OCI-LY7 (cell line): ENCODE results near the gene GPR146. TPM values are rescaled to one million over a fixed set of nuclear protein-coding genes. Genes with fewer than 3 reads are reported as not detected.

ENCODE experiments used
- BruUV-seq: library from RNA; stranded (reverse); fragments of 400-500 nt; replicated peaks from 2 replicates; lab custom pipeline; 2021; lab: Mats Ljungman, UMichigan
- CTCF ChIA-PET: fragments of 300-600 bp; sonication (Branson Sonifier 250); formaldehyde crosslinking; loops from one replicate; lab custom pipeline; 2022; ENCODE audit warnings: antibody characterized with exemption; ENCODE audit not compliant: unreplicated experiment; lab: Charles Lee
- POLR2A ChIA-PET: fragments of 300-600 bp; sonication (Branson Sonifier 250); formaldehyde crosslinking; loops from one replicate; lab custom pipeline; 2022; ENCODE audit warnings: antibody characterized with exemption; lab: Charles Lee
- DNase-seq: peaks from one replicate; pipeline ENCODE4 v3.0.0-alpha.2; 2015; ENCODE audit warnings: low spot score
- H2AFZ ChIP-seq: fragments of 200-600 bp; sonication (generic), shearing (Covaris generic); 2 replicates; pipeline ENCODE4 v1.6.1; 2014; ENCODE audit warnings: mild to moderate bottlenecking, antibody characterized with exemption, low read length, moderate library complexity
- H3K27ac ChIP-seq: fragments of 200-600 bp; sonication (generic); 2 replicates; pipeline ENCODE4 v1.5.1; 2014; ENCODE audit warnings: mixed run types, low read depth, mild to moderate bottlenecking, moderate library complexity, low read length, inconsistent platforms; ENCODE audit not compliant: poor library complexity, severe bottlenecking
- H3K36me3 ChIP-seq: fragments of 200-600 bp; sonication (generic); 2 replicates; pipeline ENCODE4 v1.6.1; 2014; ENCODE audit warnings: mild to moderate bottlenecking, antibody characterized with exemption, low read length, moderate library complexity, mixed read lengths; ENCODE audit not compliant: insufficient read depth
- H3K4me1 ChIP-seq: fragments of 200-600 bp; sonication (generic); 2 replicates; pipeline ENCODE4 v1.5.1; 2014; ENCODE audit warnings: mild to moderate bottlenecking, low read length; ENCODE audit not compliant: insufficient read depth, poor library complexity, severe bottlenecking
- H3K4me2 ChIP-seq: fragments of 200-600 bp; sonication (generic); 2 replicates; pipeline ENCODE4 v1.6.1; 2014; ENCODE audit warnings: mild to moderate bottlenecking, low read length
- H3K4me3 ChIP-seq: fragments of 200-600 bp; sonication (generic); 2 replicates; pipeline ENCODE4 v1.5.1; 2014; ENCODE audit warnings: mild to moderate bottlenecking, low read depth, low read length; ENCODE audit not compliant: poor library complexity, severe bottlenecking
- H3K79me2 ChIP-seq: fragments of 200-600 bp; sonication (generic); 2 replicates; pipeline ENCODE4 v1.6.1; 2016; ENCODE audit warnings: low read depth, mild to moderate bottlenecking, low read length, moderate library complexity, mixed read lengths; ENCODE audit not compliant: insufficient read depth
- H3K9me2 ChIP-seq: fragments of 200-600 bp; sonication (generic); 2 replicates; pipeline ENCODE4 v1.6.1; 2016; ENCODE audit warnings: mild to moderate bottlenecking, low read length, mixed read lengths; ENCODE audit not compliant: insufficient read depth
- H3K9me3 ChIP-seq: fragments of 200-600 bp; sonication (generic); 2 replicates; pipeline ENCODE4 v1.6.1; 2014; ENCODE audit warnings: mild to moderate bottlenecking, mixed run types, low read length, mixed read lengths
- H4K20me1 ChIP-seq: fragments of 200-600 bp; sonication (generic); 2 replicates; pipeline ENCODE4 v1.6.1; 2014; ENCODE audit warnings: mild to moderate bottlenecking, antibody characterized with exemption, low read length, moderate library complexity, mixed read lengths; ENCODE audit not compliant: insufficient read depth
- EZH2phosphoT487 ChIP-seq: fragments of 200-600 bp; sonication (generic); IDR thresholded peaks from 2 replicates; pipeline ENCODE4 v1.6.1; 2018; ENCODE audit warnings: low read depth, borderline replicate concordance, mild to moderate bottlenecking, mixed run types, antibody characterized with exemption, low read length, moderate library complexity, mixed read lengths
- intact Hi-C: fragments of 100-400 bp; cut with micrococcal nuclease; formaldehyde crosslinking; loops from one replicate; pipeline ENCODE4 v1.10.0; 2022; ENCODE audit not compliant: unreplicated experiment
- total RNA-seq, 2 experiments: library from RNA; depleted of rRNA in 1 of 2; stranded (reverse); fragments of >200 nt in 1 of 2; shearing (Covaris generic) in 1 of 2; gene quantifications; 2 replicates each; pipeline ENCODE4 v1.2.3, GENCODE V29; 2014 to 2022
- TF ChIP-seq, protein P1 (sequence below): fragments of 200-600 bp; sonication (generic); conservative IDR thresholded peaks from 2 replicates; pipeline ENCODE4 v1.5.1; 2014; ENCODE audit warnings: mild to moderate bottlenecking, antibody characterized with exemption, low read length, moderate library complexity, mixed read lengths

The GPR146 gene
- total RNA-seq, 2 experiments from 2014 or later = 0.95 to 3.3 TPM

DNA sequence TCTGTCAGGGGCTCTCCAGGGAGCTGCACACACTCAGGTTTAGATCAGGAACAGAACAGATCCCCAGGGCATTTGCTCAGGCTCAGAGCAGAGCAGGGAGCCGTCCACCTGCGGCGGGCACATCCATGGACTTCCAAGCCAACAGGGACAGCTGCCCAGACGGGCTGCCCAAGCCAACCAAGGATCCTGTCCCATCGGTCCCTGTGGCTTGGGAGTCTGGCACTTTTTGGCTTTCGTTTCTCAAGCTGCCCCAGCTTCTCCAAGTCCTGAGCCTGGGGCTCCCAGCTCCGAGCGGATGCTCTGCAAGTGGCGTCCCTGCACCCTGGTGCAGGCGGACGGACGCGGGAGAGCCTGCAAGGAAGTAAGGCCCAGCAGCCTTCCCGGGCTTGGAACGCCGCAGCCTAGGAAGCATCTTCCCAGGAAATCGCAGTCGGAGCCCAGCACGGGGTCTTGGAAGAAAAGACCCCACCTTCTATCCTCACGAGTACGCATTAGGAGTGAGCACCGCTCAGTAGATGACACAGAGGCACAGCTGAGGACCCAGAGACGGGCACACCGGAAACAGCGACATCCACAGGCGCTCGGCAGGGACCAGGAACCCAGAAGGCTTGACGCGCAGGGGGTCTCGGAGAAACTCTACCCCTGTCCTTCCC, 6.0 kb downstream of the GPR146 start:
- Histone ChIP-seq H3K4me3 (no peak overlapping the region), H3K9me2 (no peaks in the 10 kb centered on the region), H3K36me3 (no peaks in the 10 kb centered on the region), H3K4me2 (no peak overlapping the region), H3K9me3 (no peaks in the 10 kb centered on the region), H4K20me1 (no peaks in the 10 kb centered on the region), H3K79me2 (no peaks in the 10 kb centered on the region), H3K4me1 (peaks cover 1% of the 10 kb centered on the region), H3K27ac (no peak overlapping the region), H2AFZ (no peak overlapping the region)
- no TSS peak for BruUV-seq
- POLR2A ChIA-PET = interaction anchor here (1.1 kb wide), 1 partner anchor 36 kb away, joined by 3 read pairs; no protein-coding TSS in a partner anchor
- intact Hi-C loops = no loop called here
- CTCF ChIA-PET = no interaction called here
- no peak for TF ChIP-seq EZH2phosphoT487
- TF ChIP-seq, protein P1, sequence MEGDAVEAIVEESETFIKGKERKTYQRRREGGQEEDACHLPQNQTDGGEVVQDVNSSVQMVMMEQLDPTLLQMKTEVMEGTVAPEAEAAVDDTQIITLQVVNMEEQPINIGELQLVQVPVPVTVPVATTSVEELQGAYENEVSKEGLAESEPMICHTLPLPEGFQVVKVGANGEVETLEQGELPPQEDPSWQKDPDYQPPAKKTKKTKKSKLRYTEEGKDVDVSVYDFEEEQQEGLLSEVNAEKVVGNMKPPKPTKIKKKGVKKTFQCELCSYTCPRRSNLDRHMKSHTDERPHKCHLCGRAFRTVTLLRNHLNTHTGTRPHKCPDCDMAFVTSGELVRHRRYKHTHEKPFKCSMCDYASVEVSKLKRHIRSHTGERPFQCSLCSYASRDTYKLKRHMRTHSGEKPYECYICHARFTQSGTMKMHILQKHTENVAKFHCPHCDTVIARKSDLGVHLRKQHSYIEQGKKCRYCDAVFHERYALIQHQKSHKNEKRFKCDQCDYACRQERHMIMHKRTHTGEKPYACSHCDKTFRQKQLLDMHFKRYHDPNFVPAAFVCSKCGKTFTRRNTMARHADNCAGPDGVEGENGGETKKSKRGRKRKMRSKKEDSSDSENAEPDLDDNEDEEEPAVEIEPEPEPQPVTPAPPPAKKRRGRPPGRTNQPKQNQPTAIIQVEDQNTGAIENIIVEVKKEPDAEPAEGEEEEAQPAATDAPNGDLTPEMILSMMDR = no peak
- DNase-seq = no peak

GRCh38 chr7:1050956-1051690, 6.8 kb downstream of the GPR146 start:
- no peak overlapping the region for H3K4me2 ChIP-seq
- intact Hi-C loops = no loop called here
- no peaks in the 10 kb centered on the region for H3K9me3 ChIP-seq
- H4K20me1 ChIP-seq = no peaks in the 10 kb centered on the region
- POLR2A ChIA-PET = interaction anchor here (1.1 kb wide), 1 partner anchor 35 kb away, joined by 3 read pairs; no protein-coding TSS in a partner anchor
- no peaks in the 10 kb centered on the region for H3K36me3 ChIP-seq
- H3K9me2 ChIP-seq = no peaks in the 10 kb centered on the region
- TF ChIP-seq EZH2phosphoT487 = no peak
- CTCF ChIA-PET = interaction anchor here (0.6 kb wide), 1 partner anchor 8 kb away, joined by 4 read pairs; no protein-coding TSS in a partner anchor
- H3K4me3 ChIP-seq = no peak overlapping the region
- no peak overlapping the region for H3K27ac ChIP-seq
- no peak overlapping the region for H2AFZ ChIP-seq
- H3K79me2 ChIP-seq = no peaks in the 10 kb centered on the region
- no peak for DNase-seq
- H3K4me1 ChIP-seq = peaks cover 9% of the 10 kb centered on the region
- BruUV-seq = no TSS peak

DNA sequence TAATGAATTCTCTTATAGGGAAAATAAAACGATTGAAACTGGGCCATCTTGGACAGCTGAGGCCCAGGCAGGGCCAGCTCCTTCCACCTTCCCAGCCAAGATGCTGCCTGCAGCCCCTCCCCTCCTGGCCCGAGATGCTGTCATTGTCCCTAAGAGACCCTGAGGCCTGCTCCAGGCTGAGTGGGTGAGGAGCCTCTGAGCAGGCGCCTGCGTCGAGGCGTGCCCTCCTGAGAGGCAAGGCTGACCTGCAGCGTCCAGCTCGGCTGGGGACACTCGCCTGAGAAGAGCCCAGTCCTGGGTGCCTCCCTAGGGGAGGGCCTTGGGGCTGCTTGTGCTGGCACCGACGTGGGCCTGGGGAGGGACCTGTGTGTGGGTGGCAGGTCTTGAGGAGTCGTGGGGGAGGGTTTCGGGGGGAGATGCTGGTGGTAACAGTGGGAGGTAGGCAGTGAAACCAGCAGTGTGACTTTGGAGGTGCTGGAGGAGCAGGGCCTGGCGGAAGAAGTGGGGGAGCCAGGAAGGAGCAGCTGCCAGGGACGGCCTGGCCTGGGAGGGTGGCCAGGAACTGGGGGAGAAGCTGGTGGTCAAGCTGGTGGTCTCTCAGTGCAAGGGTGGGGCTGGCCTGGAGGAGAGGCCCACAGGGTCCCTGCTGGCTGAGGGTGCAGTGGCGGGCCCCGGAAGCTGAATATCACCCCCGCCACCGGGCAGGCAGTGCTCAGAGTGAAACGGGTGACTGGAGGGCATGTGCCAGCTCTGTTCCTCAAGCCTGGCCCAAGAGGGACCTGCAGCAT, 7.9 kb downstream of the GPR146 start:
- Histone ChIP-seq H3K4me1 (peaks cover 13% of the 10 kb centered on the region), H3K4me2 (no peak overlapping the region), H3K27ac (no peak overlapping the region), H3K4me3 (no peak overlapping the region), H3K9me2 (no peaks in the 10 kb centered on the region), H3K9me3 (no peaks in the 10 kb centered on the region), H4K20me1 (no peaks in the 10 kb centered on the region), H3K36me3 (no peaks in the 10 kb centered on the region), H3K79me2 (no peaks in the 10 kb centered on the region), H2AFZ (no peak overlapping the region)
- BruUV-seq = no TSS peak
- POLR2A ChIA-PET = interaction anchor here (0.6 kb wide), 1 partner anchor 72 kb away, joined by 4 read pairs; no protein-coding TSS in a partner anchor
- CTCF ChIA-PET = no interaction called here
- TF ChIP-seq EZH2phosphoT487 = no peak
- TF ChIP-seq, protein P1 = no peak
- intact Hi-C loops = no loop called here
- no peak for DNase-seq
